GM19463 (cell line): ENCODE measurements around the gene BRAT1.
"Not testable (repeated sequence)": the region's sequence is repeated elsewhere in the genome, so short reads cannot be mapped to it uniquely, and the experiment has no call there.

Experiments
- ATAC-seq: cut with Tn5 transposase; IDR thresholded peaks from one replicate; pipeline ENCODE4 v1.9.1; 2021; ENCODE audit warnings: mild to moderate bottlenecking, moderate library complexity; ENCODE audit not compliant: unreplicated experiment

The BRAT1 gene

DNA sequence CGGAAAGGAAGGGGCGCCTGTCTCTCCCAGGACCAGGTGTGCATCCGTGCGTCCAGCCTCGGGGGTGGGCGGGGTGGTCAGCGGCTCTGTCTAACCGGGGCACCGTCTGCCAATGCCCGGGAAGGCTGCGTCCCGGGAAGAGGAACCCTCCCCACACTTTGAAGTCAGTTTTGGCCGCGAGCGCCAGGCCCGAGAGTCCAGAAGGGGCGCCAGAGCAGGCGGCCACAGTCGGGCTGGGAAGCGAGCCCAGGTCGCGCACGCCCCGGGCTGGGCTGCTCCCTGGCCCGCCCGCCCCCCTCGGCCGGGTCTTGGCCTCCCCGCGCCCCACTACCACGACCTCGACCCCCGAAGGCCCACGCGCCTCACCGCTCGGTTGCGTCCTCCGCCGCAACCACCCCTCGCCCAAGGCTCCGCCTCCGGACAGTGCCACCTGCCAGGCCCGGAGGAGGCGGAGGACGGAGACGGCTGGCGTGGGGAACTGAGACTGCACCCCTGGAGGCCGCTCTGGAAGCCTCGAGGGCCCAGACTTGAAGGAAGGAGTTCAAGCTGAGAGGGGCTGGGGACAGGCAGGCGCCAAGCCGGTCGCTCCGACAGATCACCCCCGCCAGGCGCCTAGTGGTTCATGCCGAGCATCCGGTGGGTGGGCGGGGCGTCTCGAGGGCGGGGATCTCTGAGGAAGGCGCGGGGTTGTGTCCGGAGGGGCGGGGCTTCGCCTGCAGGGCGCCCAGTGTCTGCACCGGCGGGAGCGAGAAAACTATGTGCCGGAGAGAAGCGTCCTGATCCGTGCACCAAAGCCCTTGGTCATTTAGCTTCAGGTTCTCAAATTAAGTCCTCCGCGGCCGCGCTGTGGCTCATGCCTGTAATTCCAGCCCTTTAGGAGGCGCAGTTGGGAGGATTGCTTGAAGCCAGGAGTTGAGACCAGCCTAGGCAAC is at the start of gene BRAT1:
Gene BRAT1, minus strand, starts transcription at position 404 of the 932 bp plus-strand sequence. CDS start 1,093 bp downstream, outside the sequence.
- peak; percentile 71 for ATAC-seq

DNA sequence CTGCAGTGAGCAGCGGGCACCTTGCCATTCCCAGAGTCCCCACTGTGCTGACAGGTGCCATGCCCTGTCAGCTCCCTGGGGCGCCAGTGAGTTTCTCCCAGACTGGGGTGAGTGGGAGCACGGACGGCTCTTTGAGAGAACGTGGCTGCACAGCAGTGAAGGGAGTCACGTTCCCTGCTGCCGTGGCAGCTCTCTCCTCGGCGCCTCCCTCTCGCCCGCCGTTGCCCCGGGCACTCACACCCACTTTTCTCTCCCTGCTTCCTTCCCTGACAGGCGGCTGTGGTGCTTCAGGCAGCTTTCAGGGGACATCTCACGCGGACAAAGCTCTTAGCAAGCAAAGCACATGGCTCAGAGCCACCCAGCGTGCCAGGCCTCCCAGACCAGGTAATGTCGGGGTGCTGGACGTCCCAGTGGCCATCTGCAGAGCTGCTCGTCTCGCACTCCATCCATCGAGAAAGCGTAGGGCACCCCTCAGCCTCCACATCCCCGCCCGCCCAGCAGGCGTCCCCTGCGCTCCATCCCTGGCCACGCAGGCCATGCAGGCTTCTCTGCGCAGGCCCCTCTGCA is 49.4 kb upstream of the BRAT1 start:
- no peak for ATAC-seq

DNA sequence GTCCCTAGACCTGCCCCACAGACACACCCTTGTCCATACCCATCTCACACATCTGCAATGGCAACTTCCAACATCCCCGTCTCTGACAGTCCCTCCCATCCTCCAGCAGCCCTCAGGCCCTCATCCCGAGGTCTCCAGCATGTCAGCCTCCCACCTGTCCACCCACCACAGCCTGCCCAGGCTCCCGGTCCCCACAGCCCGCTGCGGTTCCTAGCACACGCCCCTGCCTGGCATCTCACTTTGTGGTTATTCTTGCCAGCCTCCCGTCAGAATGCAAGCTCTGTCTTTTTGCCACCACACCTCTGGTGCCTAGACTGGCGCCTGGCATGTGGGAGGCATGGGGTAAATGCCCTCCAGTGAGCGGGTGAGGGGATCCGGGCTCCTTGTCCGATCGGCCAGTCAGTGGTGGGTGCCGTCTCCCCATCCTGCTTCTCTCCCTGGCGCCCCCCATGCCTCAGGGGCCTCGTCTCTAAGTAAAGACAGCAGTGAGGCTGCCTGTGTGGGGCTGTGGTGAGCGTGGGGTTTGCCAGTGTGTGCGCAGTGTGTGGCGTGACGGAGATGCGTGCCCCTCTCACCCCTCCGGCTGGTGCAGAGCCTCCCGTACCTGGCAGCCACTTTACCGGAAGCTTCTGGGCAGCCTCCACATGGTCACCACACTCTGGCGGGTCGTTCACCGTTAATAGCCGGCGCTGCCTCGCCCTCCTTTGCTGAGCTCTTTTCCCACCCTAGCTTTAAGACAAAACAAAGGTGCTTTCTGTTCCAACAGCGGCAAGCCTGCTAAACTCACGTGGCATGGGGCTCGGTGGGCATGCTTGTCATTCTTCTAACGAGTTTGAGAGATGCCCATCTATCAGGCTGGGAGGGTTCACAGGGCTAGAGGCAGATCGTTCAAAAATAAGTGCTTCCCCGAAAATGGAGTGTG is 48.0 kb upstream of the BRAT1 start:
- no peak for ATAC-seq

DNA sequence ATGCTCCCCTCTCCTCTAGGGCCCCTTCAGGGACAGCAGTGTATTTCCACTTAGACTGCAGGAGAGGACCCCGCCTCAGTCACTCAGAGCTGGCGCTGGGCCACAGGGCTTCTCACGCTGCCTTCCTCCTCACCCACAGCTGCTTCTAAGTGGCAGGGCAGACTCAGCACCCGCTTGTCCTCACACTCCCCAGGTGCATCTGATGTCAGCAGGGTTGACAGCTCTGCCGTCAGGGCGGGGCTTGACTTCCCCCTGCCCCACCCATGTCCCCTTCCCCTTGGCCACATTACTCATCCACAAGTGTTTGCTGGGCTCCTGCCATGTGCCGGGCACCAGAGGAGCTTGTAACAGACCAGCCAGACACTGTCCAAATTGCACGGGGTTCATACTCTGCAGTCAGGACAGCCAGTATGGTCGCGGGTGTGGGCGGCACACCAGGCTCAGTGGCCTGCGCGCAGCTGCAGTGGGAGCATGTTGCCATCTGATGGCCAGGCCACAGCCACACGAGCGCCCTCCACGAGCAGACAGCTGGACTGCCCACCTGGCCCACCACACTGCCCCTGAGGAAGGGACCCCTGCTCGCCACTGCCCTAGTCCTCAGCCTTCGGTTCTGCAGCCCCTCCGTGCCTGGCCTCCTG is 47.2 kb upstream of the BRAT1 start:
- ATAC-seq: no peak

DNA sequence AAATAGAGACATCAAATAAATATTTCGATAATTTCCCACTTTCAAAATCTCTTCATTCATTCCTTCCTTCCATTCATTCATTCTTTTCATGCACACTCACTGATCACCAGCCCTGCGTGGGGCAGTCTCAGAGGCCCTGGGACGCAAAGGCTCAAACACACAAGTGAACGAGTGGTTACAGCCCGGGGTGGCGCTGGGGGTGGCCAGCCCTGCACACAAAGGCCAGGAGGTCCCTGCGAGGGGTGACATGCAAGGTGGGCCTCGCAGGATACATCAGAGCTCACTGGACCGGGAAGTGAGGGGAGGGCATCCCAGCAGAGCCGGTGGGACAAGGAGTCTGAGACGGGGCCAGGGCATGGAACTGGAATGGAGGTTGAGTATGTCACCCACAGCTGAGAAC is 46.6 kb upstream of the BRAT1 start:
- ATAC-seq: no peak

DNA sequence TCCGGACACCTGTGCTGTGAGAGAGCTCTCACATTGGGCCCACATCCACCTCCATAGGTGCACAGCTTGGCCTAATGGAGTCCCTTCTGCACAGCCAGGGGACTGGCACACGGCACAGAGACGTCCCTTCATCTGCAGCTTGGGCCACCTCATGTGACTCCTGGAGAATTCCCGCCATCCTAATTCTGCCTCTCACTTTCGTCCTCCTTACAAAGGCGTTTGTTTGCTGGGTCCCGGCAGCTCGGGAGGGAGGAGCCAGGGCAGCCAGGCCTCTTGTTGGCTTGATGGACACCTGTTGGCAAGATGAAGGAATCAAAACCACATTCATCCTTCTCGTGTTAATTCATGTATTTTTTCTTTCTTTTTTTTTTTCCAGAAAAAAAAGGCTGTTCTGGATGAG is 45.7 kb upstream of the BRAT1 start:
- no peak for ATAC-seq

DNA sequence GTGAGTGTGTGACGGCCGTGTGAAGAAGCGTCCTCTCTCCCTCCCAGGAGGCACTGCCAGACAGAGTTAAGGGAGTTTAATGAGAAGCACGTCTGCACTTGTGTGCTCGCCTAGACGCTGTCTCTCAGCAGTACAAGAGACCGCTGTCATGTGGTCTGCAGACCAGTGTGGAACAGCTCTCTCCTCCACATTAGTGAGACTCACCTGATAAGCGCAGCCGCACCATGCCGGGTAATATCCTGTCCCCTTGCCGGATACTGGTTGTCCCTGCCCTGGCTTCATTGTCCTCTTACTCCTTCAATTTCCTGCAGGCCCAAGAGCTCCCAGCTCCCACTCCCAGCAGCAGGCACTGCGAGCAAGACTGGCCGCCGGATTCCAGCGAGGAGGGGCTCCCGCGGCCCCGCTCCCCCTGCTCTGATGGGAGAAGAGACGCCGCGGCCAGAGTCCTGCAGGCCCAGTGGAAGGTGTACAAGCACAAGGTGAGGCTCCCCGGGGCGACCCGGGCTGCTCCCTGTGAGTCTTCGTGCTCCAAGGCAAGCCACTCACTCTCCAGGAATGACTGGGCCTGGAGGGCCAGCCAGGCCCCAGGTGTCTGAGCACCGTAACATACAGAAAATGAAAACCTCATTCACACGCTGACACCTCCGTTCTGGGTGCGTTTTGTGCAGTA is 43.0 kb upstream of the BRAT1 start:
- ATAC-seq: no peak

DNA sequence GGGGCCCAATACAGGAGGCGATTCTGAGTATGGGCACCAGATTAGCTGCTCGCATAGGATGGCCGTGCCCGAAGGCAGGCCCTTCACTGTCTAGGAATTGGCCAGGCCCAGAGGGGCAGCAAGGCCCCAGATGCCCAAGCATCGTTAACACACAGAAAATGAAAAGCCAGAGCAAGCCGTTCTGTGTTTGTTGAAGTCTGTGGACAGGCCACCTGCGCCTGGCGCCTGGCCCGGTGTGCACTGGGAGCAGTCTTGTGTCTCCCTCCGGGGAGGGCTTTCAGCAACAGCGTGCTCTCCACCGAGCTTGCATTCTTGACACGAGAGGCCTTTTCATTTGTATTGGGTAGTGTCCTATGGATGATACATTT is 41.9 kb upstream of the BRAT1 start:
- ATAC-seq: no peak

DNA sequence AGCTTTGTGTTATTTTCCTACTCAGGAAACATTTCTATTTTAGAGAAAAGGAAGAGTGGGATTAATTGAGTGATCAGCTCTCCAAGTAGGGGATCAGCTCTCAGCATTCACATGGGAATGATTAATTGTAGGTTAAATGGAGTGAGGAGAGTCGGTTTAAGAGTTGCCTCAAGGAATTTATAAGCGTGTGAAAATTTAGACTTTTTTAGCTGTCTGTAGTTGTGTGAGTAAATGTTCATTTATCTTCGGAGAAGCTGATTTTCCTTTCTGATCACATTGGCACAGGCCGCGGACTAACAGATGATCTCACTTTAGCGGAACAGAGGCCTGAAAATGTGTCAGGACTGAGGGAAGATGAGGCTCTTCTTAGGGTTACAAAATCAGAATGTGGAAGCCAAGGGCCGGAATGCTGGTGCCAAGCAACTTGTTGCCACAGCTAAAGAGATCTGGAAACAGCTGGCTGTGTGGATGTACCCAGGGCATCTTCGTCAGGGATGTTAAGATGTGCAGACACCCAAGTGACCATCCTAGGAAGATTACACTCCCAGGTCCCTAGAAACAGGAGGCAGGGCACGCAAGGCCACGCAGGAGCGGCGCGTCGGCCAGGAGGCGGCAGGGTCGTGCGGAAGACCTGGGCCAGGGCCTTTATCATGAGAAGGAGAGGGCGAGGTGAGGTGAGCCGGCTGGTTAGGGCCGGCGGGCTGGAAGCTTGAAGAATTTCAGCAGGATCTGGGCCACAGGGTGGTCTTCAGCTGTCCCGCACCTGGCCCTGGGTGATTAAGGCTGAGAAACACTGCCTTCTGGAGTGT is 41.3 kb upstream of the BRAT1 start:
- ATAC-seq: no peak

DNA sequence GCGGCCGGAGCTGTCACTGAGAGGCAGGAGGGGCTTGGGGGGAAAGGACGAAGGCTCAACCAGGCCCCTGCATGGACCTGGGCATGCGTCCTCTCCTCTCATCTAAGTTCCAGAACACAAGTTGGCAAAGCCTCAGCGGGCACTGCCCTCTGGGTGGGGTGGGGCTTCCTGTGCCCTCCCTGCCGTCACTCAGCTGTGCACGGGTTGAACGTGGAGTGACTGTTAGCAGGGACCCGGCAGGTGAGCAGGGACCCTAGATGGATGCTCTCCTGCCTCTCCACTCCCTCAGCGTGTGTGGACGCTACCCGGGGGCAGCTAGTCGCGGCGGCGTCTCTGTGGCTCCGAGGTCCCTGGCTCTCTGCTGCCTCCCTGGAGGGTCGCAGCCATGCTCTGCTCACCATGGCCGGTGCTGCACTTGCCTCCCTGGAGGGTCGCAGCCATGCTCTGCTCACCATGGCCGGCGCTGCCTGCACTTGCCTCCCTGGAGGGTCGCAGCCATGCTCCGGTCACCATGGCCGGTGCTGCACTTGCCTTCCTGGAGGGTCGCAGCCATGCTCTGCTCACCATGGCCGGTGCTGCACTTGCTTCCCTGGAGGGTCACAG is 40.0 kb upstream of the BRAT1 start:
- no peak for ATAC-seq

DNA sequence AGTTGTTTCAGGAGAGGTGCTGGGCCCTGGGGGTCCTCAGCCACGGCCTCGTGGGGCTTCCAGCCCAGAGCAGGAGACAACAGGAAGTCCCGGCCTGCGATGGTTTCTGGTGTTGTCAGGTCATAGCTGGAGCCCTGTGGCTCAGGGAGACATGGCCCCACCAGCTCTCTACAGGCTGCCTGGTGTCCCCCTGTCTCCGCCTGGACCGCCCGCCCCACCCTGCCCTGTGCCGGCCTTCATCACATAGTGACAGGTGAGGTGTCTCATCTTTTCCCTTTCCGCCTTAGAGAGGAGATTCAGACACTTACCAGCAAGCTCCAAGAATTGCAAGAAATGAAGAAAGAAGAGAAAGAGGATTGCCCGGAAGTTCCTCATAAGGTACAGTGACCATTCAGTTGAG is 39.3 kb upstream of the BRAT1 start:
- ATAC-seq: no peak

DNA sequence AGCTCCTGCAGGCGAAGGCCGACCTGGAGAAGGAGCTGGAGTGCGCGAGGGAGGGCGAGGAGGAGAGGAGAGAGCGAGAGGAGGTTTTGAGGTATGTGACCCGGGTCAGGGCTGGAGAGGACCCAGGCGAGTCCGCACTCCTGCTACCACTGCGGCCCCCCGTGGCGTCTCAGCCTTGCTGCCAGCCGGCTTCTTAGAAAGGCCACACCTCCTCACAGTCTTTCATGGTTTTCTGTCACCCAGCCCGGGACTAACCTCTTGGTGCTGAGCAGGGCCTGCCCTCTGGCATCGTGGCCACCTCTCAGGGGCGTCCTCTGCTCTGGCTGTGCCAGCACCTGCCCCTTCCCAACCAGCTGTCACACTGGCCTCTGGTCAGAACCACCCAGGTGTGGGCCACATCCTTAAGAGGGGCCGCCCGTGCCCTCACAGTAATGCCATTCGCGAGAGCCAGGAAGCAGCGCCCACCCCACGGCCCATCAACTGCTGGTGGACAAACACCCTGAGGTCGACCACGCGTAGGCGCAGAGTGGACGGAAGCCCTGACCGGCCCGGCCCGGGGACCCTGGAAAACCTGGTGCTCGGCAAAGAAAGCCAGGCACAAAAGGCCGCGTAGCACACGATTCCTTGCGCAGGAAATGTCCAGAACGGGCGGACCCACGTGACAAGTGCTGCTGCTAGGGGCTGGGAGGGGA is 37.9 kb upstream of the BRAT1 start:
- no peak for ATAC-seq

DNA sequence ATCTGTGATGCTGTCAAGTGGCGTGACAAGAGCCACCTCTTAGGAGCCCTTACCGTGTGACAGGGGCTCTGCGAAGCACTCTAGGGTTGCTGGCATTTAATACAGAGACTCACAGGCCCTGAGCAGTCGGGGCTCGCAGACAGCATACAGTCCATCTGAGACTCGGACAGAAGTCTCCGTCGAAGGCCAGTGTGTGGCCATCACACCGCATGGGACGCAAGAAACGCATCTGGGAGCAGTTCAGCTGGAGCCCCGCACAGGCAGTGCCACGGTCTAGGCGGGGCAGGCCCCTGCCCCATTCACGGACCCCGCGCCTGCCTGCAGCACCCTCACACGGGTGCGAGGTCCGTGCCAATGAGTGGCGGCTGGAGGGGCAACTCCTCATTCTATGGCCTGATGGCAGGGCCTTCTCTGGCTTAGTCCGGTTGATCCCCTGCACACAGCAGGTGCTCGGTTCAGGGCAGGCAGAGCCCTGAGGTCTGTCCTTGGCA is 37.1 kb upstream of the BRAT1 start:
- no peak for ATAC-seq

DNA sequence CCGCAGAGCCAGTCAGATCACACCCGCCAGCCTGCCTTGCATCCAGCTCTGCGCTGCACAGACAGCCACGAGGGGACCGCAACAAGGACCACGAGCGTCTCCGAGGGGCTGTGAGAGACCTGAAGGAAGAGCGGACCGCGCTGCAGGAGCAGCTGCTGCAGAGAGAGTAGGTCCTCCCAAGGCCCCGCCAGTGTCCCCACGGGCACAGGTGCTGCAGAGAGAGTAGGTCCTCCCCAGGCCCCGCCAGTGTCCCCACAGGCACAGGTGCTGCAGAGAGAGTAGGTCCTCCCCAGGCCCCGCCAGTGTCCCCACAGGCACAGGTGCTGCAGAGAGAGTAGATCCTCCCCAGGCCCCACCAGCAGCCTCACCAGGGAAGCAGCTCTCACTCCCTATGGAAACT is 34.6 kb upstream of the BRAT1 start:
- not testable (repeated sequence) for ATAC-seq

DNA sequence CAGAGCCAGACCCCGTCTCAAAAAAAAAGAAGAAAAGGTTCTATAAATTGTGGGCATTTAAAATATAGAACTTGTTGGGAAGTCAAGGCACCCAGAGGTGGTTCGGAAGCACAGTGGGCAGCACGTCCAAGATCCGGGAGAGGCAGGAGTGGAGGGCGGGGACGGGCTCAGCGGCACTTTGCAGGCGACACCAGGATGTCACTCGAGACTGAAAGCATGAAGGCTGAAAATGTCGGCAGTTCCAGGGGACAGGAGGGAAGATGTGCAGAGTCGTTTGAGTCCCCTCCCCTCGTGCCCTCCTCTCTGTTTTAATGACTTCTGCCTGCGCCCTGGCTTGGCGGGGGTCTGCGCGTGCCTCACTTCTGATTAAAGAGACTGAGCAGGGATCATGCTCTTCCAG is 34.0 kb upstream of the BRAT1 start:
- ATAC-seq: no peak

DNA sequence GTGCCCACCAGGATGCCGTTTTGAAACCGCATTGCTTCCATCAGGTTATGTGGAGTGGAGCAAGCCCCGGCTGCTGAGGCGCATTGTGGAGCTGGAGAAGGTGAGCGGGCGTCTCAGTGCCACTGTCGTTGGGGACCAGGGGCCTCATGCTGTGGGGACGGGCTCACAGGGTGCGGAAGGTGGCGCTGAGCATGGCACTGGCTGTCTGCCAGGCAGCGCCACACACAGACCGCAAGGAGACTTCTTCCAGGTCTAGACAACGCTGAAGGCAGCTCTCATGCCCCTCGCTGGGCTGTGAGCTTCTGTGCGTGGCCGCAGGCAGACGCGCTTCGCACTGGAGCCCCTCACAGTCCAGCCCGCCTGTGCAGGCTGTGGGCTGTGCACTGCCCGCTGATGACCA is 32.5 kb upstream of the BRAT1 start:
- ATAC-seq: no peak

DNA sequence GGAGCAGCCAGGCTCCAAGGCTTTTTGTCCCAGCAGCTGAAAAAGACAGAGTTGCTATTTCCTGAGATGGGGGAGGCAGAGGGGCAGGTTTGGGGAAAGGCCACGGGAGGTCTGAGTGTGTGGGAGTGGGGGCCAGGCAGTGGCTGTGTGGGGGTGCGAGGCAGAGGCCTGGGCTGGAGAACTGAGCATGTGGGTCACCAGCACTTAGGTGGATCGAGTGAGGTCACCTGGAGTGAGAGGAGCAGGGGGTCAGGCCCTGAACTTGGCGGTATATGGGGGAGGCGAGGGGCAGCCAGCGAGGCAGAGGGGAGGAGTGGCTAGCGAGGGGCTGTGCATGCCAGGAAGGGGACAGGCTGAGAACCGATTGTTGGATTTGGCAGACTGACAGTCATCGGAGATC is 31.8 kb upstream of the BRAT1 start:
- no peak for ATAC-seq

DNA sequence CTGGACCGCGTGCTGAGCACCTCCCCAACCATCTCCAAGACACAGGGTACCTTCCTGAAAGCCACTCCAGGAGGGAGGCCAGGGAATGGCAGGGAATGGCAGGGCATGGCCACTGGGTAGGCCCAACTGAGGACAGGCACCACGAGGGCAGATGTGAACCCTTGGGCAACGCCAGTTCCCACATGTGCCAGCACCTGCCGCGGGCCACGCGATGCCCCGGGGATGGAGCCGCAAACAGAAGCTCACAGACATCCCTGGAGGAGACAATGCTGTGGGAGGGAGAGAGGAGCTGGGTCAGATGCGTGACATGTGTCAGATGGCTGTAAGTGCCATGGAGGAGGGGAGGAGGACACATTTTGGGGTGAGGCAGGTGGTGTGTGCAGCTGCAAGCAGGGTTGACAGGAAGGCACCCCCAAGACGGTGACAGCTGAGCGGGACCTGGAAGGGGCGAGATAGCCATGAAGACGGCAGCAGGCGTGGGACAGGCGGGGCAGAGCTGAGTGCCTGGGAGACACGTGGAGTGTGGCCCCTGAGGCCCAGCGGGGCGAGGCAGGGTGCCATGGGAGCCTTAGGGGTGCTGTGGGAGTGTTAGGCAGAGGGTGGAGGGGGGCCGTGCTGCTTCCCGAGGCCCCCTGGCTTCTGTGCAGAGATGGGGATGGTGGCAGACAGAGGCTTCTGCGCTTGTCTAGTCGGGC is 31.1 kb upstream of the BRAT1 start:
- no peak for ATAC-seq
